Immature natural killer cell (primary cell): ENCODE results near the gene ANGEL2. TPM values are rescaled to one million over a fixed set of nuclear protein-coding genes. Genes with fewer than 3 reads are reported as not detected.

Experiments
- DNase-seq, 3 donors: peaks; one replicate each; pipeline ENCODE4 v3.0.0; 2022; ENCODE audit warnings: mixed read lengths in 1 of 3
- H3K27ac Mint-ChIP-seq, 6 donors: one replicate each; pipeline ENCODE4 v1.8.0; 2020; ENCODE audit warnings: mixed read lengths in 6 of 6, mild to moderate bottlenecking in 5 of 6, inconsistent platforms in 4 of 6, moderate library complexity in 3 of 6
- H3K27me3 Mint-ChIP-seq, 3 donors: one replicate each; pipeline ENCODE4 v1.8.0; 2020 to 2021; ENCODE audit warnings: low read depth in 3 of 3, mild to moderate bottlenecking in 3 of 3, mixed read lengths in 3 of 3, moderate library complexity in 3 of 3, inconsistent platforms in 1 of 3
- H3K36me3 Mint-ChIP-seq, 3 donors: one replicate each; pipeline ENCODE4 v1.8.0; 2020; ENCODE audit warnings: mixed read lengths in 3 of 3, inconsistent platforms in 2 of 3, mild to moderate bottlenecking in 2 of 3
- H3K4me1 Mint-ChIP-seq, 2 donors: one replicate each; pipeline ENCODE4 v1.8.0; 2020; ENCODE audit warnings: inconsistent platforms in 2 of 2, mild to moderate bottlenecking in 2 of 2, mixed read lengths in 2 of 2, moderate library complexity in 1 of 2
- H3K4me3 Mint-ChIP-seq, 5 donors: one replicate each; pipeline ENCODE4 v1.8.0; 2020; ENCODE audit warnings: mild to moderate bottlenecking in 5 of 5, mixed read lengths in 5 of 5, inconsistent platforms in 3 of 5, moderate library complexity in 3 of 5
- H3K9me3 Mint-ChIP-seq, 6 donors: one replicate each; pipeline ENCODE4 v1.8.0; 2020; ENCODE audit warnings: mild to moderate bottlenecking in 6 of 6, mixed read lengths in 6 of 6, inconsistent platforms in 4 of 6, moderate library complexity in 3 of 6
- polyA plus RNA-seq, 3 donors: library from polyadenylated mRNA; unstranded; fragments of 300-500 nt; fragmentation: Illumina TruSeq; gene quantifications; one replicate each; pipeline ENCODE4 v1.2.3, GENCODE V29; 2021

ANGEL2 gene
- polyA plus RNA-seq, 3 donors from 2014 or later = 21.1 to 34.8 (median 22.8) TPM

DNA sequence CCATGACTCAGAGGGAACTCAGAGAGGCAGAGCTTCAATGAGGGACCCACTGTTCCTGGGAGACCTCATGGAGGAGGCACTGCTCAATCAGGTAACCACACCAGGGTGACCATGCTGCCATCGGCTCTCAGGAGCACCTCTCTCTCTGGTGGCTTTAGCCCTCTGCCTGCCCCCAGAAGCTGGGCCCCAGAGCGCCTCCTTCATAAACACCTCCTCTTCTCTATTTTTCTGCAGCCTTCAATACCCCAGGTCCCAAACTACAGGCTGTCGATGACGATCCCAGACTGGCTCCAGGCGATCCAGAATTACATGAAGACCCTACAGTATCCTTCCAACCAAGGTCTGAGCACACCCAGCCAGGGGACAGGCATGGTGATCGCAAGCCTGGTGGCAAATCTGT, 54.7 kb downstream of the ANGEL2 start:
- Mint-ChIP-seq H3K27ac (no peak overlapping the region), H3K9me3 (no peaks in the 10 kb centered on the region), H3K36me3 (no peaks in the 10 kb centered on the region), H3K27me3 (peaks cover 0 to 10% (median 4%) of the 10 kb centered on the region in 3 donors), H3K4me1 (no peaks in the 10 kb centered on the region), H3K4me3 (no peak overlapping the region)
- no peak for DNase-seq

DNA sequence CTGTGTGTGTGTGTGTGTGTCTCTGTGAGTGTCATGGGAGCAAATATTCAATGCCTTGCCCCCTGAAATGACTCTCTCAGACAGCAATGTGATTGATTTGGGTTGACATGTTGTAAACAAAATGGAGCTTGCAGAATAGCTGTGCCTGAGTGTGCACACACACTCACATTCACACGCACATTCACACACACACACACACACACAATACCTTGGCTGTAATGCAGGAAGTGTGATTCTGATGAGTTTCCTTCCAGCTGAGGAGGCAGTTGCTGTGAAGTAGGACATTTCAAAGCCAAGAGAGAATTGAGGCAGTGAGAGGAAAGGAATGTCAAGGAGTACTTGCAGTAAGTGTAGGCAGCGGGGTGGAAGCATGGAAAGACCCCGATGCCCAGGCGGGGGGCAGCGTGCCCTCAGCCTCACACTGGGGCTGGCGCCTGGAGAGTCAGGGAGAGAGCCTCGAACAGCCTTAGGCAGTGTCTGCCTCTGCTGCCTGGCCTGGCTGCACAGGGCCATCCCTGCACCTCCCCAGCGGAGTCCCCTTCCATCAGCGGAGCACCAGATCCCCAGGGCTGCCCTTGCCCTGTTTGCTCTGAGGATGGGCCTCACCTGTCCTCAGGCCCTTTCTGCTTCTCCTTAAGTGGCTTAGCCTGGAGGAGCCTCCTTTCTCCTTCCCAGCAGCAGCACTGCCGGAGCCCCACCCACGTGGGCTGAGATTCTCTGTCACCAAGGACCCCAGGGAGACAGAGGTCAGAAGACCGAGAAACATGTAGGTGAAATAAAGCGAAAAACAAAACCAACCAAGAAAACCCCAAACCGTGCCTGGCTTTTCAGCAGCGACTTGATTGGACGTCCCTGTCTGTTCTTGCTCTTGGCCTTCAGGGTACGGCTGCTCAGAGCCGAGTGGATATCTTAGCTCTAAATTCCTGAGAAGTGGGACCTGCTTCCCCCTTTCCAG, 56.1 kb downstream of the ANGEL2 start:
- Mint-ChIP-seq H3K36me3 (no peaks in the 10 kb centered on the region), H3K27ac (no peak overlapping the region), H3K4me1 (no peaks in the 10 kb centered on the region), H3K4me3 (no peak overlapping the region), H3K9me3 (no peaks in the 10 kb centered on the region), H3K27me3 (peaks cover 0 to 10% (median 9%) of the 10 kb centered on the region in 3 donors)
- DNase-seq = no peak

DNA sequence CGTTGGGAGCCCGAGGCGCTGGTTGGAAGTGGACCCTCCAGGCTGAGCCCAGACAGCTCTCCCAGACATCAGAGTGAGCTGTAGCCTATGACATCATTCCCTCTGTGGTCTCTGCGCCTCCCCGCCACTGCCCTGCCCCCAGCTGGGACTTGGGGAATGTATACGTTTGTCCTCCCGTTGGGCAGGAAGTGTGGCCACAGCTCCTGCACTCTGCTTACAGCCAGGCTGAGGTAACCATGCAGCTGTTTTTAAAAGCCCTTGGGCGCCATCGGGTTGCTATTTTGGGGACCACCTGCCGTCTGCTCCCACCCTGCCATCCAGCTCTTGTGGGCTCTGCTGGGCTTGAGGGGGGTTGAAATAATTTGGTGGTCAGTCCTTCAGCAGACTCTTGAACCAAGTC, 57.5 kb downstream of the ANGEL2 start:
- H3K4me3 Mint-ChIP-seq = no peak overlapping the region
- no peaks in the 10 kb centered on the region for H3K9me3 Mint-ChIP-seq
- H3K27me3 Mint-ChIP-seq = peaks cover 0 to 13% (median 11%) of the 10 kb centered on the region in 3 donors

DNA sequence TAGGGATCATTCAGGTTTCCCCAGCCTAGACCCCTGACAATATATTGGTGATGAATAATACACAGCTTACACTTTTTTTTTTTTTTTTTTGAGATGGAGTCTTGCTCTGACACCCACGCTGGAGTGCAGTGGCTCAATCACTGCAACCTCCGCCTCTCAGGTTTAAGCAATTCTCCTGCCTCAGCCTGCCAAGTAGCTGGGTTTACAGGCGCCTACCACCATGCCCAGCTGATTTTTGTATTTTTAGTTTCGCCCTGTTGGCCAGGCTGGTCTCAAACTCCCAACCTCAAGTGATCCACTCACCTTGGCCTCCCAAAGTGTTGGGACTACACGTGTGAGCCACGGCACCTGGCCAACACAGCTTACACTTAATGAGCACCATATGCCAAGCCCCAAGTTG, 58.1 kb downstream of the ANGEL2 start:
- Mint-ChIP-seq H3K27ac (no peak overlapping the region), H3K36me3 (no peaks in the 10 kb centered on the region), H3K4me3 (no peak overlapping the region), H3K4me1 (no peaks in the 10 kb centered on the region), H3K27me3 (peaks cover 2 to 15% (median 10%) of the 10 kb centered on the region in 3 donors), H3K9me3 (no peaks in the 10 kb centered on the region)
- DNase-seq = no peak

More for the DNA sequence above, 57.5 kb downstream of the ANGEL2 start:
- Mint-ChIP-seq H3K36me3 (no peaks in the 10 kb centered on the region), H3K4me1 (no peaks in the 10 kb centered on the region), H3K27ac (no peak overlapping the region)
- no peak for DNase-seq

DNA sequence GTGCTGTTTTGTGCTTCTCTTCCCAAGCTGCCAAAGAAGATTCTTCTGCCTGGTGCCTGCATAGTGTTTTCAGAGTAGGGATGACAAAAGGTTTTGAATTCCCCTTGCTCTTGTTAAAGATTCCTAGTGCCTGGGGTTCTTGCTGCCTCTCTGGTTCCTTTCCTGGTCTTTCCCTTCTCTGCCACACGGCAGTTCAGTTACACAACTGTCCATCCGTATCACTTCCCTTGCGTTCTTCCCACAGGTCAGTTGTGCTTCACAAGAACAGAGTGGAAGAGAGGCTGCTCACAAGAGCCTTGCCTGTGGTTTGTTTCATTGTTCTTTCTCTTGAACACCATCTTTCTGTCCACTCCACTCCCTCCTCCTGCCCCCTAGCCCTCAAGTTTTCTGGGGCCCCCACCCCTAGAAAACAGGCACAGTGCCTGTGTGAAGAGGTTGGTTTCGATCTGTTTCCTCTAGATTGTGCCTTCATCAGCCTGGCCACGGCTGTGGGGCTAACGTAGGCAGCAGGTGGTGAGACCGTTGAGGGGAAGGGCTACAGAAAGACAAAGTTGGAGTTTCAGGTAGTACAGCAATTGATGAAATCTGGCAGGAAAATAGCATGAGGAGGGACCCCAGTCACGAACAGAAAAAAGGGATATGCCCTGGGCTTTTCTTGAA, 59.6 kb downstream of the ANGEL2 start:
- no peaks in the 10 kb centered on the region for H3K36me3 Mint-ChIP-seq
- no peak overlapping the region for H3K4me3 Mint-ChIP-seq
- H3K9me3 Mint-ChIP-seq = no peaks in the 10 kb centered on the region
- H3K27ac Mint-ChIP-seq = no peak overlapping the region
- peaks cover 0 to under 1% of the 10 kb centered on the region in 2 donors for H3K4me1 Mint-ChIP-seq
- DNase-seq = no peak
- H3K27me3 Mint-ChIP-seq = peaks cover 4 to 19% (median 8%) of the 10 kb centered on the region in 3 donors

DNA sequence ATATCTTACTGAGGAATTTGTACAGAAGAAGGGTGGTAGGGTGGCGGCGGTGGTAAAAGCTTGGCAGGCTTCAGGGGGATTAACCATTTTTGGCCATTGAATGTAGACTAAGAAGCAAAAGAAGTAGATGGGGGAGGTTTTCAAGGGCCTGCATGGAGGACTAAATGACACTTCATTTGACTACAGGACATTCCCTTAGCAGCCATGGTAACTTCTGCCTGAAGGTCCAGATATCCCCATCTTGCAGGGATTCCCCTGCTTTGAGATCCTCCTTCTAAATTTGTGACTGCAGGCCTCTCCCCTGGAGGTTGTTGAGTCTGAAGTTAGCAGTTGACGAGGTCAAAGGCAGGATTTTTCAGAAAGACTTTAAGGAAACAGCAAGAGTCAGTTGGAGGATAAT, 60.6 kb downstream of the ANGEL2 start:
- H3K4me3 Mint-ChIP-seq = no peak overlapping the region
- peaks cover 4 to 22% (median 11%) of the 10 kb centered on the region in 3 donors for H3K27me3 Mint-ChIP-seq
- DNase-seq = no peak
- no peaks in the 10 kb centered on the region for H3K36me3 Mint-ChIP-seq
- no peak overlapping the region for H3K27ac Mint-ChIP-seq
- H3K4me1 Mint-ChIP-seq = peaks cover 3 to 6% of the 10 kb centered on the region in 2 donors
- no peaks in the 10 kb centered on the region for H3K9me3 Mint-ChIP-seq

DNA sequence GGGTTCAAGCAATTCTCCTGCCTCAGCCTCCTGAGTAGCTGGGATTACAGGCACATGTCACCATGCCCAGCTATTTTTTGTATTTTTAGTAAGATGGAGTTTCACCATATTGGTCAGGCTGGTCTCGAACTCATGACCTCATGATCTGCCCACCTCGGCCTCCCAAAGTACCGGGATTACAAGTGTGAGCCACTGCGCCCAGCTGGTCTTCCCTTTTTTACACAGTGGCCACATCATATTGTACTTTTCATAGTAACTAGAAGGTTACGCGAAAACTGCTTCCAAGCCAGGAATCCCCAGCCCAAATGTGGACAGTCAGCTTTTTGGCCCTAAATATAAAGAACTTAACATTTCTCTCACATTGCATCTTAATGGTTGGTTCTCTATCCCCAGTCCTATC, 61.2 kb downstream of the ANGEL2 start:
- H3K27me3 Mint-ChIP-seq = peaks cover 4 to 24% (median 12%) of the 10 kb centered on the region in 3 donors
- no peak overlapping the region for H3K4me3 Mint-ChIP-seq
- H3K36me3 Mint-ChIP-seq = no peaks in the 10 kb centered on the region
- no peaks in the 10 kb centered on the region for H3K9me3 Mint-ChIP-seq
- no peak for DNase-seq
- H3K27ac Mint-ChIP-seq = no peak overlapping the region
- peaks cover 9 to 10% of the 10 kb centered on the region in 2 donors for H3K4me1 Mint-ChIP-seq

DNA sequence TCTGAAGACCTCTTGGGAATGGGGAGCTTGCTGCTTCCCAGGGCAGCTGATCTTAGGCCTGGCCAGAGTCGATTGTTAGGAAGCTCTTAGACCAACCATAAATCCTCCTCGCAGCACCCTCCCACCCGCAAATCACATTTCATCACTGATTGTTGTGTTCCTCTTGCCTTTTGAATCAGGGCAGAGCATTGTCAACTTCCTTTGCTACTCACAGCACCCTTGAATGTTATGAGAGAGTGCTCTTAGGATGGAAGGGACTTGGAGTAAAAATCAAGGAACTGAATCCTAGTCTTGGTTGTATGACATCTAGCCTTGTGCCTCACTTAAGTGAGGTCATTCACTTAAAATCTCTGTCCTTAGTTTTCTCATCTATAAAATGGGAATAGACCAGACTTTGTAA, 62.3 kb downstream of the ANGEL2 start:
- H3K27me3 Mint-ChIP-seq = peaks cover 6 to 32% (median 15%) of the 10 kb centered on the region in 3 donors

DNA sequence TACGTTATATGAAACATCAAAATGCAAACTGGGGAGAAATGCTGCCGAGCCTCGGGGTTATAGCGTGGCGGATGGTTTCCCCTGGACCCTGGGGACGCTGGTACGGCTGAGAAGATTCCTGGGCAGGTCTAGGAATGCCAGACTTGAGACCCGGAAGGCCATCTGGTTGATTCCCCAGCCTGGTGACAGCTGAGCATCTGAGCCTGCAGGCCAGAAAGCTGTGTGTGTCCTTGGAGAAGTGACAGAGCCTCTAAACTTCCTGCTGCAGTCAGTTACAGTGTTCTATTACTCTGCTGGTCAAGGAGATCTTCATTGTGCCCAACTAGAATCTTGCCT, 63.1 kb downstream of the ANGEL2 start:
- H3K27me3 Mint-ChIP-seq = peaks cover 6 to 32% (median 15%) of the 10 kb centered on the region in 3 donors
- peaks cover 11 to 13% of the 10 kb centered on the region in 2 donors for H3K4me1 Mint-ChIP-seq
- no peak overlapping the region for H3K4me3 Mint-ChIP-seq
- H3K9me3 Mint-ChIP-seq = peaks cover 0 to 2% (median 0%) of the 10 kb centered on the region in 6 donors
- no peaks in the 10 kb centered on the region for H3K36me3 Mint-ChIP-seq
- no peak for DNase-seq
- no peak overlapping the region for H3K27ac Mint-ChIP-seq

More for the DNA sequence above, 62.3 kb downstream of the ANGEL2 start:
- Mint-ChIP-seq H3K4me1 (peaks cover 11 to 13% of the 10 kb centered on the region in 2 donors), H3K27ac (no peak overlapping the region), H3K4me3 (no peak overlapping the region), H3K9me3 (peaks cover 0 to 2% (median 0%) of the 10 kb centered on the region in 6 donors), H3K36me3 (no peaks in the 10 kb centered on the region)
- no peak for DNase-seq

DNA sequence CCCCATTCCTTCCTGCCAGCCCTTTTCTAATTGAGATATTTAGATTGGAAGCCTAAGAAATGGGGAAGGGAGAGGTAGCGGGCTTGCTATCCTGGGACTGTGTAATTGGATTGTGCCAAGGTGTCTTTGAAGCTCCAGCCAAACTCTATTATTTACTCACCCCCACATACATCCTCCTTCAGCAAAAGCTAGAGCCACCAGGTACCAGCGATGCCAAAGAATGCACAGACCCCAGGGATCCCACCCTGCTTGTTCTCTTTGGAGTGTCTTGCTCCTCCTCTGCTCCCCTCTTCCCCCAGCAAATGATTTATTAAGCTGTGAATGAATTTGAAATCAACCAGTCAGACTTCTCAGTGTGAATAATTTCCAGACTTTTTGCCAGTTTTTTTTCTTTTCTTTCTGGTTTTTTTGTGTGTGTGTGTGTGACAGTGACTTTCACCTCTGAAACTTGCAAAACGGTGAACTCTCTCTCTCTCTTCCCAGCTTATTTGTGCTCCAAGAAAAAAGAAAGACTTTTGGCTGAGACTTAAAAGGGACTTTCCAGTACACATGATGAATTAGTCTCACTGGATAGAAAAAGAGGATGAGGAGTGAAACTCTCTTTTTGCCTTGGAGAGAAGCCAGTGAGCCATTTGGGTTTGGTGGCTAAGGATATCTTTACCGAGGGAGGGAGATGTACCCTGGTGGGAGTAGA, 63.6 kb downstream of the ANGEL2 start:
- peaks cover 11 to 13% of the 10 kb centered on the region in 2 donors for H3K4me1 Mint-ChIP-seq
- peak overlapping the region in 2 of 5 donors; percentile 41 to 56 for H3K4me3 Mint-ChIP-seq
- no peaks in the 10 kb centered on the region for H3K36me3 Mint-ChIP-seq
- no peak for DNase-seq
- peaks cover 10 to 32% (median 15%) of the 10 kb centered on the region in 3 donors for H3K27me3 Mint-ChIP-seq
- H3K9me3 Mint-ChIP-seq = peaks cover 0 to 2% (median 0%) of the 10 kb centered on the region in 6 donors
- H3K27ac Mint-ChIP-seq = no peak overlapping the region

DNA sequence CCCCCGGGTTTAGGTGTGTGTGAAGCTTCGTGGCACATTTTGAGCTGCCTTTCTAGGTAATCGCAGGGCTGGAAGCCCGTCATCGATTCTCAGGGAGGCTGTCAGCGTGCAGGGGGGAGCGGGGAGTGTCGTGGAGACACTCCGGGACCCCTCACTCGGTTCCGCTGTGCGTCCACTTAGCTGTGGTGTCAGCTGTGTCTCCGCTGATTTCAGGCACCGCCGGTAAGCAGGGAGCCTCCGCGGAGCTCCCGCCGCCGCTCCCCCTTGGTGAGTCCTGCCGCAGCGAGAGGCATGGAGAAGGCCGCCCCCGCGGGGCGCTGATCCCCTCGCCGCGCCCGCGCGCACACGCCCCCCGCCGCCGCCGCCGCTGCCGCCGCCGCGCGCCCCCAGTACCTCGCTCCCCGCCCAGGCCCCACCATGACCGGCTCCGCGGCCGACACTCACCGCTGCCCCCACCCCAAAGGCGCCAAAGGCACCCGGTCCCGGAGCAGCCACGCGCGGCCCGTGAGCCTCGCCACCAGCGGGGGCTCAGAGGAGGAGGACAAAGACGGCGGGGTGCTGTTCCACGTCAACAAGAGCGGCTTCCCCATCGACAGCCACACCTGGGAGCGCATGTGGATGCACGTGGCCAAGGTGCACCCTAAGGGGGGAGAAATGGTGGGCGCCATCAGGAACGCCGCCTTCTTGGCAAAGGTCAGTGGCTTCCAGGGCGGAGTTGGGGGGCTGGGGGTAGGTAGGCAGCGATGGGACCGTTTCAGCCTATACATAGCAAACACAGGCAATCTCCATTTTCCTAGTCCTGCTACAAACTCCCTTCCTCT, 64.3 kb downstream of the ANGEL2 start:
- DNase-seq = no peak
- peaks cover 0 to 2% (median 0%) of the 10 kb centered on the region in 6 donors for H3K9me3 Mint-ChIP-seq
- H3K27ac Mint-ChIP-seq = no peak overlapping the region
- H3K4me3 Mint-ChIP-seq = peak overlapping the region; percentile 71 to 80 (median 75)
- H3K4me1 Mint-ChIP-seq = peaks cover 11 to 13% of the 10 kb centered on the region in 2 donors
- H3K27me3 Mint-ChIP-seq = peaks cover 10 to 32% (median 15%) of the 10 kb centered on the region in 3 donors
- no peaks in the 10 kb centered on the region for H3K36me3 Mint-ChIP-seq

DNA sequence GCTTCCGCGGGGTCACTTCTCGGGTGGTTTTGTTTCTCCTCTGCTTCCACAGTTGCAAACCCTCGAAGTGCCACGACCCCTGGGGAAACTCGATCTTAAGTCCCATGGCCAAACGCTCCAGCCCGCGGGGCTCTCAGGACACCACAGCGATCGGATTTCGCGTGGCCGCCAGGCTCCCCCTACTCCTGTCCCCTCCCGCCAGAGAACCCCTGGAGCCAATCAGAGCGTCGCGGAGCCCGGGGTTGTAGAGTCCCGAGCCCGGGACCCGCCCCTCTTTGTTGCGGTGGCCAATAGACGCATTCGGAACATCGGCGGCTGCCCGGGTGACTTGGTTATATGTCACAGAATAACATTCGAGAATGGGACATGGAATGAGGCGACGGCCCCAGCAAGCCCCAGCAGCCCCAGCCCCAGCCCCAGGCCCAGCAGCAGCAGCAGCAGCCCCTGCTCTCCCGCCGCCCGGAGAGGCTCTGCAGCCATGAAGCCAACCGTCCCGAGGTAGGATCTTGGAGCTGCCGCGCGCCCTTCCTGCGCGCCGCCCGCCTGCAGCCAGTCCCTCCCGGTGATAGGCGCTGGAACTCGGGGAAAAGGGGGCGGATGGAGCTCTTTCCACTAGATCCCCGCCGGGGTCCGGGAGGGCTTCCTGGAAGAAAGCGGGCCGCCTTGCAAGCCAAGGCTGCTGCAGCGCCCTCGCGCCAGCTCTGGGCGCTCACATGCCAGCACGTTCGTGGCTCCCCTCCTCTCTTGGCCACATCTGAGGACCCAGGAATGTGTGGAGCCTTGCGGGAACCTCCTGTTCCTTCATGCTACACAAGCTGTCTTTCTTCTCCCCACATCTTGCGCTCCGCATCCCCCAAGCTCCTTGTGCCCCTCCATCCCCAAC, 65.2 kb downstream of the ANGEL2 start, which contains the start of gene VASH2:
TSS of gene VASH2 (plus strand) at position 299 of the 883 bp plus-strand sequence. CDS start 1,002 bp downstream, outside the sequence.
- no peak within 1 kb of the TSS for H3K27ac Mint-ChIP-seq

More for the DNA sequence above, 65.2 kb downstream of the ANGEL2 start, which contains the start of gene VASH2:
- Mint-ChIP-seq H3K4me3 (peak within 1 kb of the TSS; percentile 73 to 80 (median 75)), H3K36me3 (no peaks in the 10 kb centered on the region), H3K4me1 (peaks cover 11 to 13% of the 10 kb centered on the region in 2 donors), H3K27me3 (peaks cover 10 to 30% (median 15%) of the 10 kb centered on the region in 3 donors), H3K9me3 (peaks cover 0 to 2% (median 0%) of the 10 kb centered on the region in 6 donors)
- peak; percentile 31 to 33 (median 33) for DNase-seq
